HL-60/S4 (cell line): ENCODE results near the gene SLC8A2.
"Not testable (repeated sequence)": the region's sequence is repeated elsewhere in the genome, so short reads cannot be mapped to it uniquely, and the experiment has no call there.

Experiments used
- in situ Hi-C: fragments of 300-500 bp; cut with MboI; formaldehyde crosslinking; loops from 2 replicates; pipeline ENCODE4 v1.14.3; 2022; ENCODE audit warnings: low sequenced_read_pairs

Gene SLC8A2

GRCh38 chr19:47386582-47386981 lies 85.1 kb downstream of the SLC8A2 start:
- in situ Hi-C loops, result not testable (repeated sequence)

- in situ Hi-C loops, result not testable (repeated sequence)
Measured at GRCh38 chr19:47384533-47384932, 87.2 kb downstream of the SLC8A2 start.

GRCh38 chr19:47383890-47384289 lies 87.8 kb downstream of the SLC8A2 start:
- in situ Hi-C loops, result not testable (repeated sequence)

- in situ Hi-C loops, result no loop called here
Measured at GRCh38 chr19:47381653-47382279, 89.9 kb downstream of the SLC8A2 start.

GRCh38 chr19:47381121-47381520 lies 90.6 kb downstream of the SLC8A2 start:
- in situ Hi-C loops, result no loop called here

GRCh38 chr19:47380559-47380958 lies 91.1 kb downstream of the SLC8A2 start:
- in situ Hi-C loops, result no loop called here

- in situ Hi-C loops, result no loop called here
Measured at GRCh38 chr19:47379381-47379938, 92.2 kb downstream of the SLC8A2 start.

GRCh38 chr19:47378246-47378645 lies 93.4 kb downstream of the SLC8A2 start:
- in situ Hi-C loops, result no loop called here
